SK-N-SH (cell line): ENCODE data around the gene SPATA32. TPM values are rescaled to one million over a fixed set of nuclear protein-coding genes. Genes with fewer than 3 reads are reported as not detected.
"Not testable (repeated sequence)": the region's sequence is repeated elsewhere in the genome, so short reads cannot be mapped to it uniquely, and the experiment has no call there.

Experiments used
- CTCF ChIA-PET: fragments of 300-600, 350-600 bp; formaldehyde crosslinking; extraction: SDS; loops from one replicate; lab custom pipeline; 2021; lab: Yijun Ruan, JAX
- POLR2A ChIA-PET: fragments of 350-600 bp; sonication (Branson Sonifier 250); formaldehyde crosslinking; extraction: SDS; loops from one replicate; lab custom pipeline; 2020; ENCODE audit warnings: antibody characterized with exemption, inconsistent platforms; lab: Yijun Ruan, JAX
- DNase-seq: peaks from one replicate; pipeline ENCODE4 v3.0.0; 2012
- H2AFZ ChIP-seq: fragments of 200-600 bp; sonication (generic); 2 replicates; pipeline ENCODE4 v1.8.1; 2016; ENCODE audit warnings: antibody characterized with exemption, mild to moderate bottlenecking, low read depth
- H3F3A ChIP-seq: fragments of 200-600 bp; sonication (generic); replicated peaks from 2 replicates; pipeline ENCODE3; 2016; ENCODE audit warnings: antibody characterized with exemption, mild to moderate bottlenecking; ENCODE audit not compliant: insufficient read depth
- H3K27ac ChIP-seq, 2 experiments: fragments of 200-500 bp in 1 of 2; fragments of 200-600 bp in 1 of 2; sonication (Bioruptor generic) in 1 of 2; sonication (generic), shearing (Covaris generic) in 1 of 2; 2 replicates each; pipeline versions ENCODE4 v1.5.1 to v1.6.1; 2014 to 2016; ENCODE audit warnings: low read depth in 2 of 2, inconsistent platforms in 1 of 2, low read length in 1 of 2, mild to moderate bottlenecking in 1 of 2, mixed read lengths in 1 of 2
- H3K27me3 ChIP-seq: fragments of 200-600 bp; sonication (generic), shearing (Covaris generic); 2 replicates; pipeline ENCODE4 v1.6.1; 2016; ENCODE audit warnings: mixed run types; ENCODE audit not compliant: insufficient read depth
- H3K36me3 ChIP-seq, 2 experiments: fragments of 200-500 bp in 1 of 2; fragments of 200-600 bp in 1 of 2; sonication (Bioruptor generic) in 1 of 2; sonication (generic) in 1 of 2; replicated peaks in 1 of 2; 2 replicates each; pipeline versions ENCODE3 to v1.5.1; 2014 to 2016; ENCODE audit warnings: low read length in 1 of 2, mild to moderate bottlenecking in 1 of 2; ENCODE audit not compliant: insufficient read depth in 2 of 2, control insufficient read depth in 1 of 2
- H3K4me1 ChIP-seq, 2 experiments: fragments of 200-500 bp in 1 of 2; fragments of 200-600 bp in 1 of 2; sonication (Bioruptor generic) in 1 of 2; sonication (generic), shearing (Covaris generic) in 1 of 2; 2 replicates each; pipeline versions ENCODE4 v1.5.1 to v1.6.1; 2014 to 2016; ENCODE audit warnings: low read depth in 1 of 2, low read length in 1 of 2, mixed run types in 1 of 2; ENCODE audit not compliant: insufficient read depth in 2 of 2, control insufficient read depth in 1 of 2
- H3K4me2 ChIP-seq: fragments of 200-600 bp; sonication (generic), shearing (Covaris generic); 2 replicates; pipeline ENCODE4 v1.6.1; 2017; ENCODE audit warnings: mixed run types
- H3K4me3 ChIP-seq, 2 experiments: fragments of 200-500 bp in 1 of 2; fragments of 200-600 bp in 1 of 2; sonication (Bioruptor generic) in 1 of 2; sonication (generic), shearing (Covaris generic) in 1 of 2; 2 replicates each; pipeline versions ENCODE4 v1.5.1 to v1.8.1; 2014 to 2016; ENCODE audit warnings: low read depth in 2 of 2, inconsistent platforms in 1 of 2, low read length in 1 of 2, mild to moderate bottlenecking in 1 of 2, mixed read lengths in 1 of 2, moderate library complexity in 1 of 2
- H3K79me2 ChIP-seq: fragments of 200-600 bp; sonication (generic); 2 replicates; pipeline ENCODE4 v1.8.1; 2017; ENCODE audit warnings: mild to moderate bottlenecking; ENCODE audit not compliant: insufficient read depth
- H3K9ac ChIP-seq: fragments of 200-600 bp; sonication (generic); 2 replicates; pipeline ENCODE4 v1.6.1; 2017; ENCODE audit warnings: mixed run types
- H3K9me2 ChIP-seq: fragments of 200-600 bp; sonication (generic); 2 replicates; pipeline ENCODE4 v1.6.1; 2017; ENCODE audit warnings: mixed run types
- H3K9me3 ChIP-seq: fragments of 200-600 bp; sonication (generic); 2 replicates; pipeline ENCODE4 v1.6.1; 2017; ENCODE audit warnings: mixed run types, mild to moderate bottlenecking, moderate library complexity
- H4K20me1 ChIP-seq: fragments of 200-600 bp; sonication (generic); 2 replicates; pipeline ENCODE4 v1.6.1; 2017; ENCODE audit warnings: mild to moderate bottlenecking, mixed run types; ENCODE audit not compliant: insufficient read depth
- ELF1 ChIP-seq: IDR thresholded peaks from 2 replicates; pipeline ENCODE4 v1.4.0; 2012
- EP300 ChIP-seq, 2 experiments: IDR thresholded peaks; 2 replicates each; pipeline versions ENCODE4 v1.4.0 to v1.6.1; 2012; ENCODE audit warnings: borderline replicate concordance in 1 of 2, low read depth in 1 of 2, low read length in 1 of 2
- EZH2phosphoT487 ChIP-seq: fragments of 200-600 bp; sonication (generic); IDR thresholded peaks from 2 replicates; pipeline ENCODE4 v1.6.1; 2017; ENCODE audit warnings: low read depth, mixed run types, mild to moderate bottlenecking, antibody characterized with exemption, moderate library complexity, borderline replicate concordance
- FOSL2 ChIP-seq: IDR thresholded peaks from 2 replicates; pipeline ENCODE4 v1.4.0; 2012; ENCODE audit warnings: low read depth, mild to moderate bottlenecking, moderate library complexity, borderline replicate concordance
- FOXM1 ChIP-seq: IDR thresholded peaks from 2 replicates; pipeline ENCODE4 v1.4.0; 2012; ENCODE audit warnings: low read depth, mild to moderate bottlenecking
- GABPA ChIP-seq: IDR thresholded peaks from 2 replicates; pipeline ENCODE4 v1.4.0; 2012; ENCODE audit warnings: low read depth, mild to moderate bottlenecking
- GATA2 ChIP-seq: sonication (generic); formaldehyde crosslinking; IDR thresholded peaks from 2 replicates; pipeline ENCODE4 v1.5.0; 2020; ENCODE audit warnings: mild to moderate bottlenecking, missing genetic modification reagents
- JUND ChIP-seq: IDR thresholded peaks from 2 replicates; pipeline ENCODE4 v1.4.0; 2012
- MEF2A ChIP-seq: IDR thresholded peaks from 2 replicates; pipeline ENCODE4 v1.4.0; 2012; ENCODE audit warnings: low read depth, borderline replicate concordance
- MXI1 ChIP-seq: IDR thresholded peaks from 2 replicates; pipeline ENCODE4 v1.6.1; 2012; ENCODE audit warnings: mild to moderate bottlenecking, low read depth, low read length, improper control_type of control experiment
- NFIC ChIP-seq: IDR thresholded peaks from 2 replicates; pipeline ENCODE4 v1.4.0; 2012; ENCODE audit warnings: borderline replicate concordance
- NRF1 ChIP-seq: IDR thresholded peaks from 2 replicates; pipeline ENCODE4 v1.6.1; 2012; ENCODE audit warnings: low read depth, mild to moderate bottlenecking, low read length
- RAD21 ChIP-seq: IDR thresholded peaks from 2 replicates; pipeline ENCODE4 v1.6.1; 2012; ENCODE audit warnings: mild to moderate bottlenecking, low read length
- RCOR1 ChIP-seq: fragments of 150-350 bp; IDR thresholded peaks from 2 replicates; pipeline ENCODE4 v1.6.1; 2017; ENCODE audit warnings: antibody characterized with exemption, low read length
- RFX5 ChIP-seq: IDR thresholded peaks from 2 replicates; pipeline ENCODE4 v1.6.1; 2012; ENCODE audit warnings: mild to moderate bottlenecking, improper control_type of control experiment, low read length
- TAF1 ChIP-seq: IDR thresholded peaks from 2 replicates; pipeline ENCODE4 v1.6.1; 2012; ENCODE audit warnings: low read depth, mild to moderate bottlenecking, low read length, moderate library complexity, borderline replicate concordance
- USF1 ChIP-seq: IDR thresholded peaks from 2 replicates; pipeline ENCODE4 v1.4.0; 2012; ENCODE audit warnings: low read depth, borderline replicate concordance
- USF2 ChIP-seq: fragments of 150-350 bp; IDR thresholded peaks from 2 replicates; pipeline ENCODE4 v1.6.1; 2017; ENCODE audit warnings: antibody characterized with exemption, low read length, low read depth, borderline replicate concordance
- WGBS: methylation state at CpG from one replicate; pipeline ENCODE4 v1.1.6; 2017; ENCODE audit warnings: low lambda C conversion rate; 5-methylcytosine and 5-hydroxymethylcytosine counted together
- polyA plus RNA-seq, 3 experiments: library from polyadenylated mRNA; depleted of rRNA; stranded (reverse); fragments of >200 nt; gene quantifications; 2 replicates each; pipeline ENCODE4 v1.2.3, GENCODE V29; 2012
- TF ChIP-seq, protein P1 (sequence below): IDR thresholded peaks from 2 replicates; pipeline ENCODE4; 2012

SPATA32 gene
- polyA plus RNA-seq, 1 of the 3 experiments (the other 2 are of a cell fraction), result not detected

DNA sequence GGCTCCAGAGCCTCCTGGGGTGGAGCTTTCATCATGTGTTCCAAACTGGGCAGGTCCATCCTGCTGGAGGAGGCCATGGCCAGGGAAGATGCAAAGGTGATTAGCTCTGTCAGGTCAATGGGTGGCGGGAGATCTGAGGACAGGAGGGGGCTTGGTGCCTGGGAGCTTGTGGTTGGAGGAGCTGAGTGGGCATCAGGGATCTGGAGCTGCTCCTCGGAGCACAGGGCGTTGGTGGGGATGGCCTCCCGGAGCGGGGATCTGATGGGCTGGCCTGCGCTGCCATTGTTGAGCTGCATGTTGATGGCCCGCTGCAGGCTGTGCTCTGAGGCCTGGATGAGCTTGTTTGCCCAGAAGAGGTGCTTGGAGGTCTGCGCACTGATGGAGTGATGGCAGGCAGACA lies 6.5 kb downstream of the SPATA32 start:
- Histone ChIP-seq H3K9ac (no peak overlapping the region), H3K4me1 (no peaks in the 10 kb centered on the region; a peak in 1 of 4 replicates), H3K27ac (no peak overlapping the region), H3K4me3 (no peak overlapping the region), H3K4me2 (no peak overlapping the region), H3K27me3 (no peaks in the 10 kb centered on the region), H3F3A (peaks cover 17% of the 10 kb centered on the region), H2AFZ (no peak overlapping the region)
- CTCF ChIA-PET, result interaction anchor here (0.9 to 2.8 kb wide), 6 partner anchors 9 to 131 kb away, joined by 3 to 10 read pairs (median 4); partner anchors contain the start of gene ACBD4
- WGBS, result 93% methylated on average over 6 of the region's 8 CpGs
- TF ChIP-seq FOSL2 (no peak), EP300 (IDR thresholded peaks at IDR 0.05; ENCODE audit: borderline replicate concordance in 1 of 2, low read depth in 1 of 2, low read length in 1 of 2) (no peak), MXI1 (no peak), NRF1 (no peak)
- TF ChIP-seq, all 33 proteins: peak for 0
- Histone ChIP-seq H3K9me2 (no peaks in the 10 kb centered on the region), H4K20me1 (no peaks in the 10 kb centered on the region), H3K36me3 (no peaks in the 10 kb centered on the region), H3K9me3 (no peaks in the 10 kb centered on the region), H3K79me2 (no peaks in the 10 kb centered on the region)
- POLR2A ChIA-PET, result interaction anchor here (1.4 kb wide), 1 partner anchor 107 kb away, joined by 3 read pairs; the partner anchor contains the start of gene HEXIM1
- DNase-seq, result no peak

GRCh38 chr17:45253879-45254278 lies 8.0 kb downstream of the SPATA32 start:
- Histone ChIP-seq H4K20me1 (no peaks in the 10 kb centered on the region), H3K4me2 (no peak overlapping the region), H3K9me2 (no peaks in the 10 kb centered on the region), H3K36me3 (no peaks in the 10 kb centered on the region), H3K9ac (no peak overlapping the region), H3K4me3 (no peak overlapping the region), H3K4me1 (peaks cover 0 to under 1% of the 10 kb centered on the region in 2 experiments; a peak in 1 of 4 replicates), H3K9me3 (no peaks in the 10 kb centered on the region), H3K27ac (no peak overlapping the region), H3K79me2 (no peaks in the 10 kb centered on the region)
- ChIA-PET CTCF (interaction anchor here (0.7 to 2.8 kb wide), 3 partner anchors 35 to 130 kb away, joined by 3 to 10 read pairs (median 3); no protein-coding TSS in a partner anchor), POLR2A (no interaction called here)
- DNase-seq, result no peak
- WGBS, result 93% methylated on average over 4 of the region's 4 CpGs
- TF ChIP-seq JUND, result no peak
- no peak for TF ChIP-seq MEF2A
- no peak for TF ChIP-seq MXI1
- TF ChIP-seq ELF1, result no peak
- TF ChIP-seq USF2, result no peak
- no peak for TF ChIP-seq USF1
- no peak for TF ChIP-seq GATA2 (CRISPR knock-in tag)
- TF ChIP-seq RFX5, result no peak
- no peak for TF ChIP-seq RAD21
- TF ChIP-seq GABPA, result no peak
- no peak for TF ChIP-seq EZH2phosphoT487
- TF ChIP-seq RCOR1, result no peak
- TF ChIP-seq, protein P1, sequence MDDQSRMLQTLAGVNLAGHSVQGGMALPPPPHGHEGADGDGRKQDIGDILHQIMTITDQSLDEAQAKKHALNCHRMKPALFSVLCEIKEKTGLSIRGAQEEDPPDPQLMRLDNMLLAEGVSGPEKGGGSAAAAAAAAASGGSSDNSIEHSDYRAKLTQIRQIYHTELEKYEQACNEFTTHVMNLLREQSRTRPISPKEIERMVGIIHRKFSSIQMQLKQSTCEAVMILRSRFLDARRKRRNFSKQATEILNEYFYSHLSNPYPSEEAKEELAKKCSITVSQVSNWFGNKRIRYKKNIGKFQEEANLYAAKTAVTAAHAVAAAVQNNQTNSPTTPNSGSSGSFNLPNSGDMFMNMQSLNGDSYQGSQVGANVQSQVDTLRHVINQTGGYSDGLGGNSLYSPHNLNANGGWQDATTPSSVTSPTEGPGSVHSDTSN, result no peak
- TF ChIP-seq TAF1, result no peak
- no peak for TF ChIP-seq FOXM1
- no peak for TF ChIP-seq NFIC
- TF ChIP-seq, all 33 proteins: peak for 0
- H3F3A ChIP-seq, result peaks cover 7% of the 10 kb centered on the region
- no peaks in the 10 kb centered on the region for H3K27me3 ChIP-seq
- no peak overlapping the region for H2AFZ ChIP-seq

GRCh38 chr17:45253237-45253636 lies 8.7 kb downstream of the SPATA32 start:
- H3K27ac ChIP-seq, POLR2A ChIA-PET, H3K9ac ChIP-seq, H3K4me1 ChIP-seq, H3K27me3 ChIP-seq, DNase-seq, H2AFZ ChIP-seq, H3F3A ChIP-seq, H3K36me3 ChIP-seq, H4K20me1 ChIP-seq, H3K4me3 ChIP-seq, H3K9me2 ChIP-seq, H3K9me3 ChIP-seq, H3K4me2 ChIP-seq, H3K79me2 ChIP-seq: not testable (repeated sequence)
- CTCF ChIA-PET, result interaction anchor here (0.9 to 2.8 kb wide), 2 partner anchors 35 to 131 kb away, joined by 3 to 10 read pairs; no protein-coding TSS in a partner anchor
- 91% methylated on average over 7 of the region's 7 CpGs for WGBS
